ENCODE results near the gene HOXB3.

HOXB3 gene

GRCh38 chr17:48586355-48587258 lies 3.4 kb downstream of the HOXB3 start:
- DNase-seq (ENCODE audit: low read depth) = no peak

- DNase-seq (ENCODE audit: low read depth) = no peak
These were observed 5.8 kb downstream of the HOXB3 start for GRCh38 chr17:48584223-48584741.

- no peak for DNase-seq (ENCODE audit: low read depth)
These were observed 6.3 kb downstream of the HOXB3 start for GRCh38 chr17:48583708-48584222.

GRCh38 chr17:48582750-48583069 lies 7.3 kb downstream of the HOXB3 start:
- no peak for DNase-seq (ENCODE audit: low read depth)

- DNase-seq (ENCODE audit: low read depth) = peak; percentile 78
These were observed 10.1 kb downstream of the HOXB3 start for GRCh38 chr17:48579760-48580554.

- no peak for DNase-seq (ENCODE audit: low read depth)
These were observed 10.6 kb downstream of the HOXB3 start for GRCh38 chr17:48579471-48579759.

- no peak for DNase-seq (ENCODE audit: low read depth)
These were observed 11.2 kb downstream of the HOXB3 start for GRCh38 chr17:48578616-48579470.

- DNase-seq (ENCODE audit: low read depth) = peak; percentile 86
These were observed 12.0 kb downstream of the HOXB3 start, which contains the start of gene HOXB4 for GRCh38 chr17:48577946-48578615. HOXB4 (minus strand) TSS chr17:48578350; CDS start chr17:48578319, 31 bp downstream.

GRCh38 chr17:48577330-48577945 lies 12.6 kb downstream of the HOXB3 start:
- DNase-seq (ENCODE audit: low read depth) = peak; percentile 79

- DNase-seq (ENCODE audit: low read depth) = peak; percentile 96
These were observed 13.3 kb downstream of the HOXB3 start for GRCh38 chr17:48576479-48577309.

GRCh38 chr17:48575673-48576478 lies 14.2 kb downstream of the HOXB3 start:
- DNase-seq (ENCODE audit: low read depth) = peak; percentile 63

- DNase-seq (ENCODE audit: low read depth) = peak; percentile 93
These were observed 14.9 kb downstream of the HOXB3 start for GRCh38 chr17:48575066-48575582.

GRCh38 chr17:48574505-48575065 lies 15.5 kb downstream of the HOXB3 start:
- DNase-seq (ENCODE audit: low read depth) = no peak

GRCh38 chr17:48571826-48572417 lies 18.1 kb downstream of the HOXB3 start:
- no peak for DNase-seq (ENCODE audit: low read depth)

GRCh38 chr17:48571024-48571818 lies 18.8 kb downstream of the HOXB3 start:
- DNase-seq (ENCODE audit: low read depth) = no peak

- no peak for DNase-seq (ENCODE audit: low read depth)
These were observed 19.6 kb downstream of the HOXB3 start for GRCh38 chr17:48570325-48571023.

All from amniotic epithelial cell (primary cell).